HCT116 (cell line): Measurements from ENCODE around the gene CRK.

ENCODE experiments used
- EZH2 ChIP-seq: fragments of 200-600 bp; sonication (generic); IDR thresholded peaks from 2 replicates; pipeline ENCODE4 v1.6.1; 2017; ENCODE audit warnings: antibody characterized with exemption, mixed run types
- POLR2A ChIP-seq: IDR thresholded peaks from 2 replicates; pipeline ENCODE4 v1.7.0; 2011; ENCODE audit warnings: borderline replicate concordance; ENCODE audit not compliant: insufficient read depth, insufficient read length; ENCODE audit errors: extremely low read depth
- YY1 ChIP-seq: IDR thresholded peaks from 2 replicates; pipeline ENCODE4 v1.6.1; 2011; ENCODE audit warnings: low read length, low read depth, moderate library complexity, mild to moderate bottlenecking; ENCODE audit not compliant: insufficient replicate concordance; ENCODE audit errors: extremely low read depth

DNA sequence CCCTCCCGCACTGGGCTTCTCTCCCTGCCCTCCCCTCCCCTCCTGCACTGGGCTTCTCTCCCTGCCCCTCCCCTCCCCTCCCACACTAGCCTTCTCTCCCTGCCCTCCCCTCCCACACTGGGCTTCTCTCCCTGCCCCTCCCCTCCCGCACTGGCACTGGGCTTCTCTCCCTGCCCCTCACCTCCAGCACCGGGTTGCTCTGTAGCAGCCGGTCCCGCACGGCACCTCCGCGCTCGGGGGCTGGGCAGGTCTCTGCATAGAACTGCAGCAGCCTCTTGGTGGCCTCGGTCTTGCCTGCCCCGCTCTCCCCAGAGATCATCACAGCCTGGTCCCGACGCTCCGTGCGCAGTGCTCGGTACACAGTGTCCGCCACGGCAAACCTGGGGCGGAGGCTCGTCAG is 26.6 kb upstream of the CRK start:
- no peak for TF ChIP-seq YY1
- no peak for TF ChIP-seq POLR2A
- TF ChIP-seq EZH2: no peak
